Suprapubic skin (tissue), 4 donors: ENCODE data around the gene FXYD7.

Experiments used
- CTCF ChIP-seq, 2 donors: fragments of 200-600 bp in 1 of 2; fragments of 450-650 bp in 1 of 2; sonication (generic) in 1 of 2; IDR thresholded peaks; one replicate each; pipeline ENCODE4 v1.5.1; 2016 to 2019; ENCODE audit warnings: antibody characterized with exemption in 2 of 2, mild to moderate bottlenecking in 1 of 2, moderate library complexity in 1 of 2
- EP300 ChIP-seq: sonication (generic); formaldehyde crosslinking; IDR thresholded peaks from one replicate; pipeline ENCODE4 v1.6.1; 2017; ENCODE audit warnings: antibody characterized with exemption
- POLR2A ChIP-seq, 2 donors: fragments of 450-650 bp; IDR thresholded peaks; one replicate each; pipeline ENCODE4 v1.6.1; 2017; ENCODE audit warnings: antibody characterized with exemption in 2 of 2, mild to moderate bottlenecking in 2 of 2, moderate library complexity in 2 of 2
- POLR2AphosphoS5 ChIP-seq, 3 donors: sonication (generic); formaldehyde crosslinking; IDR thresholded peaks; one replicate each; pipeline ENCODE4 v1.6.1; 2017; ENCODE audit warnings: antibody characterized with exemption in 3 of 3

GRCh38 chr19:35167251-35168119 lies 24.4 kb downstream of the FXYD7 start:
- TF ChIP-seq CTCF (IDR thresholded peaks at IDR 0.05) (no peak), POLR2A (IDR thresholded peaks at IDR 0.05) (no peak), POLR2AphosphoS5 (IDR thresholded peaks at IDR 0.05) (no peak), EP300 (no peak)
